Heart right ventricle (tissue), 16 donors: Measurements from ENCODE around the gene PRRT4. TPM values are rescaled to one million over a fixed set of nuclear protein-coding genes. Genes with fewer than 3 reads are reported as not detected.

Experiments used
- ATAC-seq, 8 donors: fragments of 200-7000 bp; cut with Tn5 transposase; one replicate each; pipeline ENCODE4 v1.9.1; 2020; ENCODE audit warnings: mild to moderate bottlenecking in 8 of 8, moderate library complexity in 8 of 8, moderate number of reproducible peaks in 1 of 8
- DNase-seq, 2 donors: peaks; one replicate each; pipeline ENCODE4 v3.0.0-alpha.2; 2020
- H3K27ac ChIP-seq, 10 donors: fragments of 200-600 bp; sonication (generic) in 2 of 10; one replicate each; pipeline versions ENCODE4 v1.5.0 to v1.8.0; 2020 to 2022; ENCODE audit warnings: mild to moderate bottlenecking in 3 of 10
- H3K27me3 ChIP-seq, 7 donors: fragments of 200-600 bp; one replicate each; pipeline ENCODE4 v1.8.0; 2021 to 2022; ENCODE audit warnings: mild to moderate bottlenecking in 2 of 7
- H3K36me3 ChIP-seq, 9 donors: fragments of 200-600 bp; sonication (generic) in 1 of 9; one replicate each; pipeline versions ENCODE4 v1.5.0 to v1.8.0; 2020 to 2022; ENCODE audit warnings: mild to moderate bottlenecking in 2 of 9
- H3K4me1 ChIP-seq, 9 donors: fragments of 200-600 bp; sonication (generic) in 1 of 9; one replicate each; pipeline versions ENCODE4 v1.5.0 to v1.8.0; 2020 to 2022; ENCODE audit warnings: mild to moderate bottlenecking in 4 of 9
- H3K4me3 ChIP-seq, 10 donors: fragments of 200-600 bp; sonication (generic) in 2 of 10; one replicate each; pipeline versions ENCODE4 v1.5.0 to v1.8.0; 2020 to 2022; ENCODE audit warnings: mild to moderate bottlenecking in 7 of 10, moderate library complexity in 2 of 10
- H3K9me3 ChIP-seq, 11 donors: fragments of 200-600 bp in 10 of 11; sonication (generic) in 2 of 11; one replicate each; pipeline versions ENCODE4 v1.5.0 to v1.8.0; 2013 to 2022; ENCODE audit warnings: mild to moderate bottlenecking in 2 of 11, control low read depth in 1 of 11, moderate library complexity in 1 of 11
- CTCF ChIP-seq, 9 donors: fragments of 200-600 bp; sonication (generic) in 2 of 9; IDR thresholded peaks; one replicate each; pipeline versions ENCODE4 v1.5.0 to v1.8.0; 2021 to 2022; ENCODE audit warnings: antibody characterized with exemption in 9 of 9, mild to moderate bottlenecking in 5 of 9, moderate library complexity in 1 of 9
- WGBS, 2 donors: extraction: QIAGEN DNeasy Blood & Tissue Kit; methylation state at CpG; one replicate each; pipeline ENCODE4 v1.1.7; 2013; ENCODE audit warnings: inconsistent platforms in 1 of 2; 5-methylcytosine and 5-hydroxymethylcytosine counted together
- intact Hi-C, 10 donors: fragments of 100-400 bp; cut with DNase I; formaldehyde crosslinking; loops; one replicate each; pipeline versions ENCODE4 v1.11.1 to v1.14.2; 2022
- polyA plus RNA-seq, 2 donors: library from polyadenylated mRNA; stranded (reverse); fragments of 200-250 nt; gene quantifications; one replicate each; pipeline ENCODE4 v1.2.3, GENCODE V29; 2013
- total RNA-seq, 10 donors: library from RNA; stranded (reverse); fragmentation: NEBNext Ultra II Directional in 3 of 10; extraction: Animal tissue kit (Norgen Biotek cat#: 25700) in 3 of 10; gene quantifications; one replicate each; pipeline versions ENCODE4 v1.2.1 to v1.2.4, GENCODE V29; 2021 to 2023
- donor health status: Arrhythmogenic right ventricular cardiomyopathy.
- donor health status: ischemic (EF 13 %, LVEDD 7.1; RV severe dilation, severe dysfunction).
- donor health status: healthy with polysubstance abuse.
- donor health status: DM: no; HTN: yes; CAD: no.
- donor health status: DM: no; HTN: no; CAD: no.
- donor health status: ischemic (EF 25% LVEDD 6.9; RV normal size, moderate dysfunction).
- donor health status: ischemic (EF 25% LVEDD 5.7; RV mildly dilated, moderate dysfunction).
- donor health status: healthy.
- donor health status: DM: yes; HTN: yes; CAD: no.
- donor health status: Ischemic cardiomyopathy.
- donor health status: ischemic (EF 35%, LVEDD 5.7; RV mildly dilated, moderate dysfunction).
- donor health status: nonischemic (EF 11% LVEDD 7.7; RV severe dilation, severe dysfunction).
- donor health status: DM: yes; HTN: yes; CAD: no.
- donor health status: PGD.
- donor health status: ischemic (EF 29% LVEDD 5.4; RV normal size, mild dysfunction).
- donor health status: nonischemic (EF 23%, LVEDD 6.1; RV moderate dilation, normal function).

The PRRT4 gene
- total and polyA plus RNA-seq, 12 donors, result 0.67 to 3.1 (median 2.0) TPM

GRCh38 chr7:128359939-128360338, 1.6 kb downstream of the PRRT4 start:
- no peaks in the 10 kb centered on the region for H3K36me3 ChIP-seq
- no peaks in the 10 kb centered on the region for H3K9me3 ChIP-seq
- peaks cover 0 to 42% (median 18%) of the 10 kb centered on the region in 7 donors for H3K27me3 ChIP-seq
- ATAC-seq (no peak), DNase-seq (no peak)
- peaks cover 0 to 30% (median 18%) of the 10 kb centered on the region in 9 donors for H3K4me1 ChIP-seq
- no peak overlapping the region for H3K27ac ChIP-seq
- no peak for TF ChIP-seq CTCF (IDR thresholded peaks at IDR 0.05)
- H3K4me3 ChIP-seq, result peak overlapping the region in 1 of 10 donors; percentile 68
- intact Hi-C loops, result no loop called here
- 84 to 86% methylated on average over 4 of the region's 4 CpGs for WGBS, 2 donors

- no peak for DNase-seq
- peaks cover 0 to 30% (median 18%) of the 10 kb centered on the region in 9 donors for H3K4me1 ChIP-seq
- intact Hi-C loops, result no loop called here
- 95 to 99% methylated on average over 12 of the region's 12 CpGs for WGBS, 2 donors
- no peak for ATAC-seq
- no peak for TF ChIP-seq CTCF (IDR thresholded peaks at IDR 0.05)
- H3K4me3 ChIP-seq, result no peak overlapping the region
- no peaks in the 10 kb centered on the region for H3K9me3 ChIP-seq
- no peaks in the 10 kb centered on the region for H3K36me3 ChIP-seq
- H3K27ac ChIP-seq, result no peak overlapping the region
- H3K27me3 ChIP-seq, result peaks cover 0 to 36% (median 16%) of the 10 kb centered on the region in 7 donors
Observed at GRCh38 chr7:128359336-128359735, 2.2 kb downstream of the PRRT4 start.

GRCh38 chr7:128358233-128358632, 3.3 kb downstream of the PRRT4 start:
- 81 to 86% methylated on average over 1 of the region's 1 CpG for WGBS, 2 donors
- no peak overlapping the region for H3K4me3 ChIP-seq
- no peak for TF ChIP-seq CTCF (IDR thresholded peaks at IDR 0.05)
- no peak overlapping the region for H3K27ac ChIP-seq
- no peaks in the 10 kb centered on the region for H3K9me3 ChIP-seq
- H3K4me1 ChIP-seq, result peaks cover 0 to 30% (median 18%) of the 10 kb centered on the region in 9 donors
- ATAC-seq, result no peak
- peaks cover 0 to 35% (median 14%) of the 10 kb centered on the region in 7 donors for H3K27me3 ChIP-seq
- no peak for DNase-seq
- intact Hi-C loops, result no loop called here
- no peaks in the 10 kb centered on the region for H3K36me3 ChIP-seq

DNA sequence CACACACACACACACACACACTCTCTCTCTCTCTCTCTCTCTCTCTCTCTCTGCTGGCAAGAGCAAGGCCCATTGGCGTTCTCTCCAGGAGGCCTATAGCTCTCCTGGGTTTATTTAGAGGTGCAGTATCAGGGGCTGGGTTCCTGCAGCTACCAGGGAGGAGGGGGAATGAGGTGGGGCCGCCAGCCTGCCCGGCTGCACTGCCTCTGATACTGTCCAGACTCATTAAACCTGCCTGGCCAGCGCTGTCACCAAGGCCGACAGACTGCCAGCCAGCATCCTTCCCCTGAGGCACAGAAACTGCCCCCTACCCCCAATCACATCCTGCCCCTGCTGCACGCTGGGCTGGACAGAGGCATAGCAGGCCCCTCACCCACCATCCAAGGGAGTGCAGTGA, 4.3 kb downstream of the PRRT4 start:
- TF ChIP-seq CTCF (IDR thresholded peaks at IDR 0.05), result no peak
- Histone ChIP-seq H3K4me3 (no peak overlapping the region), H3K4me1 (peaks cover 0 to 33% (median 20%) of the 10 kb centered on the region in 9 donors), H3K36me3 (no peaks in the 10 kb centered on the region), H3K27ac (peak overlapping the region in 2 of 10 donors; percentile 9 to 56), H3K27me3 (peaks cover 0 to 35% (median 19%) of the 10 kb centered on the region in 7 donors), H3K9me3 (no peaks in the 10 kb centered on the region)
- intact Hi-C loops, result no loop called here
- WGBS, 2 donors, result 40 to 55% methylated on average over 6 of the region's 6 CpGs
- DNase-seq (peak in 1 of 2 donors; percentile 57), ATAC-seq (peak; percentile 61 to 94 (median 86))
